ENCODE measurements around the gene USP33.
"Not testable (repeated sequence)": the region's sequence is repeated elsewhere in the genome, so short reads cannot be mapped to it uniquely, and the experiment has no call there.

Gene USP33

DNA sequence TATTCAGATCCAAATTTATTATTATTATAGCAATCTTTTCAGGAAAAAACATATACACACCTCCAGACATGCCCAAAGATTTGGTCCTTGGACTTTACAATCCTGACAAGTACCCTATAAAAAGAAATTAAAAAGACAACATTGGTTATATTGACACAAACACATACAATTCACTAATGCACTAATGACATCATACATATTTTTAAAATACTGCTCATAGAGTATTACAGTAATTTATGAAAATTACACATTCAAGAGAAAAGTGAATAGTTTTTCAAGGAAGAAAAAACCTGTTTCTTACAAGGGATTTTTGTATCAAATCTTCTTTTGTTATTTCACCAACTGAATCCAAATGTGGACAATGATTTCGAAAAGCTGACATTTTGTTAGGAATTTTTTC is 18.3 kb downstream of the USP33 start:
- DNase-seq = no peak

GRCh38 chr1:77739235-77739634 is 20.4 kb downstream of the USP33 start:
- no peak for DNase-seq

- no peak for DNase-seq
Observed at GRCh38 chr1:77732090-77732489, 27.6 kb downstream of the USP33 start.

DNA sequence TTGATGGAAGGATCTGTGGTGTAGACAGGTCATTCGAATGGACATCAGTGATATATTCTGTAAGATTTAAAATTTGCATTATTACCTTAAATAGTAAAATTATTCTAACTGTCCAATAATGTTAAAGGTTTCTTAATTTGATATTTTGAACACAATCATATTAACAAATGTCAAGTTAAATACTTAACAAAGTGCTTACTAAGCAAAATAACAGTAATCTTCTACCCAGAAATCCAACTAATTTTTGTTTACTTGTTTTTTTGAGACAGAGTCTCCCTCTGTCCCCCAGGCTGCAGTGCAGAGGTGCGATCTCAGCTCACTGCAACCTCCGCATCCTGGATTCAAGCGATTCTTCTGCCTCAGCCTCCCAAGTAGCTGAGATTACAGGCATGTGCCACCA is 33.9 kb downstream of the USP33 start:
- no peak for DNase-seq

GRCh38 chr1:77718181-77718580 is 41.5 kb downstream of the USP33 start:
- no peak for DNase-seq

GRCh38 chr1:77716065-77716464 is 43.6 kb downstream of the USP33 start:
- DNase-seq = no peak

DNA sequence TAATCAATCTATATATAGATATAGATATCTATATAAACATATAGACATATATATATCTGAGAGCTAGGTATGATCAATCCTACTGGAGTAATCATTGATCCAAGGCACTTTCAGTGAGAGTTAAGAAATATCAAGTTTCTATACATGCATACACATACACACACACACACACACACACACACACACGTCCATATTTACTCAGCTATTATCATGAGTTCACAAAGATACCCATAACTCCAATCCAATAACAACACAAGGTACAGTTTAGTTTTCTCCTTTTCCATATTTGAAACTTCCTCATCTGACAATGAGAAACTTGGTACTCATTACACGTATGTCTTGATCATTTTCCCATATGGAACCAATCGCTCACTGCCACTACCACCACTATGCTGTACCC is 49.9 kb downstream of the USP33 start:
- no peak for DNase-seq

DNA sequence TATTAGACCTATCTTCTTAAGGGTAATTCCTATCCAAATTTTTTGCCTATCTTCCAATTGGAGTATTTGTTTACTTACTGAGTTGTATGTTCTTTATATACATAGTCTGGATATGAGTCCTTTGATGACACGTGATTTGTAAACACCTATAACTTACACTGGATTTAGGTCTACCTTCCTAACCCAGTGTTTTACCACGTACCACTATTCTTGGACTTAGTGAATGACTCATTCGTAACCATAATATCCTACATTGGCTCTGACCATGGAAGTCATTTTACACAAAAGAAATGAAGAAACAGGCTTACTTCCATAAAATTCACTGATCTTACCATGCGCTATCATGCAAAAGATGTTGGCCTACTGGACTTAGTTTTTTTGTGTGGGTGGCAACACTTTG is 53.3 kb downstream of the USP33 start:
- DNase-seq = no peak

- no peak for DNase-seq
Observed at GRCh38 chr1:77704736-77705135, 54.9 kb downstream of the USP33 start.

DNA sequence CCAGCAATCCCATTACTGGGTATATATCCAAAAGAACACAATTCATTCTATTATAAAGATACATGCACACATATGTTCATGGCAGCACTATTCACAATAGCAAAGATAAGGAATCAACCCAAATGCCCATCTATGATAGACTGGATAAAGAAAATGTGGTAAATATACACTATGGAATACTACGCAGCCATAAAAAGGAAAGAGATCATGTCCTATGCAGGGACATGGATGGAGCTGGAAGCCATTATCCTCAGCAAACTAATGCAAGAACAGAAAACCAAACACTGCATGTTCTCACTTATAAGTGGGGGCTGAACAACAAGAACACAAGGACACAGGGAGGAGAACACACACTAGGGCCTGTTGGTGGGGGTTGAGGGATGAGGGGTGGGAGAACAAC is 60.0 kb downstream of the USP33 start:
- DNase-seq = not testable (repeated sequence)

DNA sequence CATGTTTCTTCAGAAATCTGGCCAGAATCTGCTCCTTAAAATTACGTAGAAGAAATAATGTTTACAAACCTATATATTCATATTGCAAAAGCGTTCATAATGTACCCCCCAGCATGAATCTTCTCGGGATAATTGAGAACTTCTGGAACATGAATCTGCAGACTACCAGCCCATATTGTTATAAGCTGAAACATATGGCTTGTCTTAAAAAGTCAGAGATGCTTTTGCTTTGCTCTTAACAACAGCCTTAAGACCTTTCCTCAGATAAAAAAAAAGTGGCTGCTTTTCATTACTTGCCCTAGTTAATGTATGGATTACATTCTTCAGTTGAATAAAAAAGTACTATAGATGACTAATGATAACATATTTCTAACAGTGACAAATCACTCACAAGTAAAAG is 62.2 kb downstream of the USP33 start:
- no peak for DNase-seq

DNA sequence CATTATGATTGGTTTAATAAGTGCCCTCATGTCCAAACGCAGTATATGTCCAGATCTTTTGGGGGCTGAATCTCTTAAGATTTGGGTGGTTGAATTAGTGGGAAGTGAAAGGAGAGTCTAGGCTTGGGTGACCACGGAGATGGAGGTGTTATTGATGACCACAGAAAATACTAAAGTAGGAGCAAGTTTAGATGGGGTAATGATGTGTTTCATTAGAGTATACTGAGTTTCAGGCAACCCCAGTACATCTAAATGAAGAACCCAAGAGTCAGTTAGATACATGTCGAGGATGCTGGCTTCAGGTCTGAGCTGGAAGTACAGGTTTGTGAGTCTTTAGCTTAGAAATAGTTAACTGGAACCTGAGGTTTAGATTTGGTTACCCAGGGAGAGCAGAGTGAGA is 70.7 kb downstream of the USP33 start:
- DNase-seq = no peak

DNA sequence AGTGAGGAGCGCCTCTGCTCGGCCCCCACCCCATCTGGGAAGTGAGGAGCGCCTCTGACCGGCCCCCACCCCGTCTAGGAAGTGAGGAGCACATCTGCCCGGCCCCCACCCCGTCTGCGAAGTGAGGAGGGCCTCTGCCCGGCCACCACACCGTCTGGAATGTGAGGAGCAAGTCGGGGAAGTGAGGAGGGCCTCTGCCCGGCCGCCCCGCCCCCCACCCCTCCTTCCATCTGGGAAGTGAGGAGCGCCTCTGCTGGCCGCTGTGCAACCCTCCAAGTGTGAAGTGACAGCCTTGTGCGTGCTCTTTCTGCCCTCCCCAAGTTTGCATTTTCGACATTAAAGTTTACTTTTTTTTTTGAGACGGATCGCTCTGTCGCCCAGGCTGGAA is 72.1 kb downstream of the USP33 start:
- DNase-seq = no peak

DNA sequence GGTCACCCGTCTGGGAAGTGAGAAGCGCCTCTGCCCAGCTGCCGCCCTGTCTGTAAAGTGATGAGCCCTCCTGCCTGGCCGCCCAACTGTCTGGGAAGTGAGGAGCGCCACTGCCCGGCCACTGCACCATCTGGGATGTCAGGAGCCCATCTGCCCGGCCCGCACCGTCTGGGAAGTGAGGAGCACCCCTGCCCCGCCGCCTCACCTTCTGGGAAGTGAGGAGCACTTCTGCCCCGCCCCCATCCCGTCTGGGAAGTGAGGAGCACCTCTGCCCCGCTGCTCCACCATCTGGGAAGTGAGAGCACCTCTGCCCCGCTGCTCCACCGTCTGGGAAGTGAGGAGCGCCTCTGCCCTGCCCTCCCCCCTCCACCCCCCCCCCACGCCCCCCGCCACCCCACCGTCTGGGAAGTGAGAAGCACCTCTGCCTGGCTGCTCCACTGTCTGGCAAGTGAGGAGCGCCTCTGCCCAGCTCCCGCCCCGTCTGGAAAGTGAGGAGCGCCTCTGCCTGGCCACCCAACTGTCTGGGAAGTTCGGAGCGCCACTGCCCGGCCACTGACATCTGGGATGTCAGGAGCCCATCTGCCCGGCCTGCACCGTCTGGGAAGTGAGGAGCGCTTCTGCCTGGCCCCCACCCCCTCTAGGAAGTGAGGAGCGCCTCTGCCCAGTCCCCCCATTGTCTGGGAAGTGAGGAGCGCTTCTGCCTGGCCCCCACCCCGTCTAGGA is 72.7 kb downstream of the USP33 start:
- no peak for DNase-seq

DNA sequence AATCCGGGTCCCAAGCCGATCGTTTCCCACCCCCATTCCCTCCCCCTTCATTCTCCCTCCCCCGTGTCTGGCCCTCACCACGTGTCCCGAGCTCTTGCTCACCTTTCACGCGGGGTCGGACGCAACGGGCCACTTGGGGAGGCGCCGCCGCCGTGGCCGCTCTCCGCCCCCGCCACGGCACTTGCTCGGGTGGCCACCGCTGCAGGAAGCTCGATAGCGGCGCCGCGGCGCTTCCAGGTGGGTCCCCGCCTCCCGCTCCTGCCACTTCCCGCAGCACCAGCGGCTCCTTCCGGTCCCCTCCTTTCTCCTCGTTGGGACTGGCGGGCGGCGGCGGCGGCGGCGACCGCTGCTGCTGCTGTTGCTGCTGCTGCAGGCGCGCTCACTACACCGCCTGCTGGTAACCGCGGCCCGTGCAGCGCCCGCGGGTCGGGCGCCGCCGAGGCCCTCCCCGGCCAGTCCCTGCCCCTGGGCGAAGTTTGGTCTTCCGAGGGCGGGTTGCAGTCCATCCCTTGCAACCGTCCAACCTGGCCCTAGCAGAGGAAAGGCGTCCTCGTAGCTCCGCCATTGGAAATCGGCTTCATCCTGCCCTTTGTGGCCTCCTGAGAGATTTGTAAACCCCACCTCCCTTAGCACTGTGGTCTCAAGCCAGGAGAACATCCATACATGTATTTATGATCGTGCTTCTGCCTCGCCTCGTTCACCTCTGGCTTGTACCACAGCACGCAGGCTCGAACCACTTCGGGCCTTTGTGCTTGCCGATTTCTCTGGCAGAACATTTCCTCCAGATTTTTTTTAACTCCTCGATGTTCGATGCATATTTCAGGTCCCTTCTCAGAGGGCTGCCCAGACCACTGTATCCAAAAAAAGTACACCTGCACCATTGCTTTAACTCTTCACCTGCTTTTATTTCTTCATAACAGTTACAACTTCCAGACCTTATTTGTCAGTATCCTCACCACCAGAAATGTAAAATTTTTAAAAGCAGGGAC is 76.2 kb downstream of the USP33 start:
- DNase-seq = peak; percentile 60 to 94 (median 88)

DNA sequence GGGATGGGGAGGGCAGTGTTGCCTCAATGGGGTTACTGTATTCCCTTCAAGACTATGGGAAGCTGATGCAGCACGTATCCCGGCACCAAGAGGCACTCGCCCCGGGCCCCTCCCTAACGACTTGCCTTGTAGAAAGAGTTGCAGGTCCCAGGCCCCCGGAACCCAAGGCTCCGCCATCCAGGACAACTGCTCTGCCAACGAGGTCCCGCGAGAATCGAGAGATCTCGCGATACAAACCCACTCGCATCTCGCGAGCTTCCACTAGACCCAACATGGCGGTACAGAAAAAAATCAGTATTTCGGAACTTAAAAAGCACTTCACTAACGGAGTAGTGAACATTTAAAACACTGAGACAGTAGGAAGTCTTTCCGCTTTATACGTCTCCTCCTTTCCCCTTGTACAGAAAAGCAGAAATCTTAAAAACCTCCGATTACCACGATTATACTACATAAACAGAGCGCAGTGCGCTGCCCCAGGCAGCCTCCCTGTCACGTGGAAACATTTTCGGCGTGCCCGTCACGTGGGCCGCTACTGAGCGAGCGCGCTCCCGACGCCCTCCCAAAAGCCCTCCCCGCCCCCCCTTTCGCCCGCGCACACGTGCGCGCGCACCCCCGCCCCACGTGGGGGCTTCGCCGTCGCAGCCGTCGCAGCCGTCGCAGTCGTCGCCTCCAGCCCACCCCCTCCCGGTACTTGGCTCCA is 77.0 kb downstream of the USP33 start, which contains the start of gene ZZZ3:
Gene ZZZ3, minus strand, starts transcription at position 199 of the 700 bp plus-strand sequence. CDS start 49,304 bp downstream, outside the sequence.
- peak; percentile 21 to 93 (median 85) for DNase-seq

- no peak for DNase-seq
Observed at GRCh38 chr1:77680173-77680572, 79.5 kb downstream of the USP33 start.

DNA sequence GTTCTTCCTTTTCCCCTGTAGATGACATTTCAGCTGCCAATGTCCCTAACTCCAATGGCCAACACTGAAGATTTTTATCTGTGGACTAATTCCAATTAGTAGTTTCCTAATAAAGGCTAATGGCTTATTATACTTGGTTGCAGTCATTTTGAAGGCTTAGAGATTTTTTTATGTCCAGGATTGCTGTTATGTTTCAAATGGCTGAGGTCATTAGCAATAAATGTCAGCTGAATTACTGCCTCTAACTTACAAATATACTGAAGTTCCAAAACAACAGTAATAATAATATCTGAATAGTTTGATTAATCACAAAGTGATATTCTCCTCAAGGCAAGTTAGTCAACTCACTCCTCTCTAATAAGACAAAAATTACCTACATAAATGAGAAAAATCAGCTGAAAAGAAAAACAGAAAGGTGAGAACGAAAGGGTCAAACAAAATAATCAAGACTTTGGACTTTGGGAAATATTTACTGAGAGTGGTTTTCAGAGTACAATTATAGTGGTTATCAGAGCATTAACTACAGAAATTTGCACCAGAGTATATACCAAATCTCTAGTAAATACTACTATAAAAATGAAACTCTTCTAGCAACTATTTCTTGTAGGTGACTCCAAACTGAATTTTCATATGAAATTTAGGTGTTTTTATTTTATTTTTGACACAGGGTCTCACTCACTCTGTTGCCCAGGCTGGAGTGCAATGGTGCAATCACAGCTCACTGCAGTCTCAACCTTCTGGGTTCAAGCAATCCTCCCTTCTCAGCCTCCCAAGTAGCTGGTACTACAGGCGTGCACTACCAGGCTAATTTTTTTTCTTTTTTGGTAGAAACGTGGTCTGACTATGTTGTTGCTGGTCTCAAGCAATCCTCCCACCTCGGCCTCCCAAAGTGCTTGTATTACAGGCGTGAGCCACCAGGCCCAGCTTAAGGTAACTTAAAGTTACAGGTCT is 80.7 kb downstream of the USP33 start:
- DNase-seq = no peak

DNA sequence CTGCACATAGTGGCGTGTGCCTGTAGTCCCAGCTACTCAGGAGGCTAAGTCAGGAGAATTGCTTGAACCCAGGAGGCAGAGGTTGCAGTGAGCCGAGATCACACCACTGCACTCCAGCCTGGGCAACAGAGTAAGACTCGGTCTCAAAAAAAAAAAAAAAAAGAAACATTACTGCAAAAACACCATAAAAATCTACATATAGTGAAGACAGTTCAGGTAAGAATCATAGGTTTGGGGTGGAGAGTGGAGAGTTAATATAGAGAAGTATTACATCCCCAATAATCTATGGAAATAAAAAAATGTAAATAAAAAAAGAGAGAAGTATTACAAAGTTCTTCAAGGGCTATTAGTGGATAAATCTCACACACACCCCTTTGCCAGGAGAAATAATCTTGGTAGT is 84.8 kb downstream of the USP33 start:
- not testable (repeated sequence) for DNase-seq

- DNase-seq = no peak
Observed at GRCh38 chr1:77673716-77674355, 85.8 kb downstream of the USP33 start.

Data from anterior cingulate cortex (tissue), 58 donors.